IPS-18a (cell line): ENCODE results near the gene THEM4.

ENCODE experiments used
- H3K27ac ChIP-seq: one replicate; pipeline ENCODE4 v1.5.1; 2013; ENCODE audit warnings: low read length
- H3K27me3 ChIP-seq: one replicate; pipeline ENCODE4 v1.6.1; 2013; ENCODE audit warnings: mild to moderate bottlenecking, low read length; ENCODE audit not compliant: control insufficient read depth, insufficient read depth
- H3K36me3 ChIP-seq: one replicate; pipeline ENCODE4 v1.6.1; 2013; ENCODE audit warnings: low read depth, low read length; ENCODE audit not compliant: control insufficient read depth
- H3K4me1 ChIP-seq: one replicate; pipeline ENCODE4 v1.6.1; 2013; ENCODE audit warnings: low read depth, low read length; ENCODE audit not compliant: control insufficient read depth
- H3K4me3 ChIP-seq: one replicate; pipeline ENCODE4 v1.5.1; 2013; ENCODE audit warnings: low read length
- H3K9ac ChIP-seq: one replicate; pipeline ENCODE4 v1.6.1; 2013; ENCODE audit warnings: mild to moderate bottlenecking, low read length, moderate library complexity
- H3K9me3 ChIP-seq: one replicate; pipeline ENCODE4 v1.6.1; 2013; ENCODE audit warnings: low read depth, low read length; ENCODE audit not compliant: control insufficient read depth

THEM4 gene

GRCh38 chr1:151830055-151830454, 79.3 kb downstream of the THEM4 start:
- Histone ChIP-seq H3K4me1 (peaks cover 25% of the 10 kb centered on the region), H3K9ac (no peak overlapping the region)

GRCh38 chr1:151829352-151830046, 79.8 kb downstream of the THEM4 start:
- H3K27me3 ChIP-seq = no peaks in the 10 kb centered on the region
- no peaks in the 10 kb centered on the region for H3K36me3 ChIP-seq
- no peaks in the 10 kb centered on the region for H3K9me3 ChIP-seq
- peaks cover 25% of the 10 kb centered on the region for H3K4me1 ChIP-seq
- H3K4me3 ChIP-seq = peak overlapping the region; percentile 9
- H3K27ac ChIP-seq = no peak overlapping the region
- no peak overlapping the region for H3K9ac ChIP-seq

More at GRCh38 chr1:151830055-151830454, 79.3 kb downstream of the THEM4 start:
- Histone ChIP-seq H3K27ac (no peak overlapping the region), H3K4me3 (no peak overlapping the region), H3K27me3 (no peaks in the 10 kb centered on the region), H3K36me3 (no peaks in the 10 kb centered on the region), H3K9me3 (no peaks in the 10 kb centered on the region)

GRCh38 chr1:151828921-151829320, 80.4 kb downstream of the THEM4 start:
- peak overlapping the region; percentile 9 for H3K4me3 ChIP-seq
- H3K27ac ChIP-seq = no peak overlapping the region
- no peak overlapping the region for H3K9ac ChIP-seq
- no peaks in the 10 kb centered on the region for H3K36me3 ChIP-seq
- peaks cover 25% of the 10 kb centered on the region for H3K4me1 ChIP-seq
- H3K9me3 ChIP-seq = no peaks in the 10 kb centered on the region
- H3K27me3 ChIP-seq = no peaks in the 10 kb centered on the region

DNA sequence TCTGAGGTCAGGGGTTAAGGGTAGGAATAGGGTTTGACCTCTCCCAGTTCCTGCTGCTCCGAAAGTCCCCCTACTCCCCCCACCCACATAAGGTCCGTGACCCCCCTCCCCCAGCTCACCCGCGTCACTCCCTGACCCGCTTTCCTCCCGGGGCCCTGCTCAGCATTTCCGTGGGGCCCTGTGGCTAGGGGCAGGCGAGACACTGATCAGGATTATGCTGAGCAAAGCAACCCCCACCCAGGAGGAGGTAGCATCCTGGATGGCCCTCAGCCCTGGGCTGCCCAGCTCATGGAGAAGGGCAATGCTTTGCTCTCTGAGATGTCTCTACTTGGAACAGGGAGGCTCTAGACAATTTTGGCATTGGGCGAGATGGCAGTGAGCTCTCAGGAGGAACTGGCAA, 81.5 kb downstream of the THEM4 start:
- no peaks in the 10 kb centered on the region for H3K36me3 ChIP-seq
- peaks cover 25% of the 10 kb centered on the region for H3K4me1 ChIP-seq
- no peak overlapping the region for H3K4me3 ChIP-seq
- no peak overlapping the region for H3K9ac ChIP-seq
- H3K9me3 ChIP-seq = no peaks in the 10 kb centered on the region
- no peaks in the 10 kb centered on the region for H3K27me3 ChIP-seq
- no peak overlapping the region for H3K27ac ChIP-seq

DNA sequence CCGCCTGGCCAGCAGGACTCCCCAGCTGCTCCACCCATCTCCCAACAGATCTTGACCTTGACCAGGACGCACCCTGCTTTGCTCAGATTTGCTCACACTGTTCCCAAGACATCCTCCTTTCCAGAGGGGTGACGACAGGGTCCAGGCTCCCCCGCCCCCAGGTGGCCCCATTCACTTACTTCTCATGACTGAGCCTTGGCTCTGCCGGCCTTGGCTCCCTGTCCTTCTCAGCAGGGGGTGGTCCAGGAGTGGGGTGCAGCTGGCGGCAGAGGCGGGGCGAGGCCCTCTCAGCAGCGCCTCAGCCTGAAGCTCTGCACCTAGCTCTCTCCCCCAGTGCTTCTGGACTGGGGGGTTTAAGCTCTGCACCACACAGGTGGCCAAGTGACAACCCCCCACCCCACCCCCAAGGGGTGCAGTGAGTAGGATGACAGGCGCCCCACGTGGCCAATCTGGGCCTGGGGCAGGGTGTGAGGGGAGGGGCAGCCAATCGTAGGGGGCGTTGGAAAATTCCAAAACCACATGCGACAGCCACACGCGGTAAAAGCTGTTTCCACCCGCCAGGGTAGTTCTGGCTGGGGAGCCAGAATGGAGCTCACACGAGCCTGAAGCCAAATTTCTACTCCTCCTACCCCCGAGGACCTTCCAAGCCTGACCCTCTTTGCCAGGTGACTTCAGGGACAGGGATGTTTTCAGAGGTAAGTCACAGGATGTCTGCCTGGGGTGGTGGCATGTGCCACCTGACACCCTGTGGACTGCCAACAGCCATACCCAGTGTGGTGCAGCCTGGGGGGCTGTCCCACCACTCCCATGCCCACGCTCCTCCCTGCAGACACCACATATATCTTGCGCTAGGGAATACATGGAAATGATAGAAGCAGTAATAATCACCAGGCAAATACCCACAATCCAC, 83.3 kb downstream of the THEM4 start:
- no peak overlapping the region for H3K27ac ChIP-seq
- no peaks in the 10 kb centered on the region for H3K27me3 ChIP-seq
- H3K36me3 ChIP-seq = no peaks in the 10 kb centered on the region
- peaks cover 27% of the 10 kb centered on the region for H3K4me1 ChIP-seq
- H3K9me3 ChIP-seq = no peaks in the 10 kb centered on the region
- no peak overlapping the region for H3K9ac ChIP-seq
- H3K4me3 ChIP-seq = no peak overlapping the region

- Histone ChIP-seq H3K36me3 (no peaks in the 10 kb centered on the region), H3K27ac (no peak overlapping the region), H3K27me3 (no peaks in the 10 kb centered on the region), H3K4me1 (peaks cover 22% of the 10 kb centered on the region), H3K4me3 (no peak overlapping the region), H3K9ac (no peak overlapping the region), H3K9me3 (no peaks in the 10 kb centered on the region)
Measured at GRCh38 chr1:151825204-151825603, 84.1 kb downstream of the THEM4 start.
